Stimulated activated CD8-positive, alpha-beta memory T cell treated with anti-CD3 and anti-CD28 coated beads, Interleukin-15, amount 100 ng/mL, for 48 hours (primary cell): Measurements from ENCODE around the gene HIVEP1.

Experiments
- DNase-seq, 2 donors: peaks; one replicate each; pipeline ENCODE4 v3.0.0-alpha.2; 2020; ENCODE audit warnings: low read depth in 2 of 2

HIVEP1 gene

DNA sequence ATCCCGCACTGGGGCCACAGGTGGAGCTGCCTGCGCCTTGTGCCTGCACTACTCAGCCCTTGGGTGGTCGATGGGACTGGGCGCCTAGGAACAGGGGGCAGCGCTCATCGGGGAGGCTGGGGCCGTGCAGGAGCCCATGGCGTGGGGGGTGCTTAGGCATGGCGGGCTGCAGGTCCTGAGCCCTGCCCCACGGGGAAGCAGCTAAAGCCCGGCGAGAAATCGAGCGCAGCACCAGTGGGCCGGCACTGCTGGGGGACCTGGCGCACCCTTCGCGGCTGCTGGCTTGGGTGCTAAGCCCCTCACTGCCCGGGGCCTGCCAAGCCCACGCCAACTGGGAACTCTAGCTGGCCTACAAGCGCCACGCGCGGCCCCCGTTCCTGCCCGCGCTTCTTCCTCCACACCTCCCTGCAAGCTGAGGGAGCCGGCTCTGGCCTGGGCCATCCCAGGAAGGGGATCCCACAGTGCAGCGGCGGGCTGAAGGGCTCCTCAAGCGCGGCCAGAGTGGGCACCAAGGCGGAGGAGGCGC, 5.8 kb downstream of the HIVEP1 start:
- DNase-seq, result no peak

DNA sequence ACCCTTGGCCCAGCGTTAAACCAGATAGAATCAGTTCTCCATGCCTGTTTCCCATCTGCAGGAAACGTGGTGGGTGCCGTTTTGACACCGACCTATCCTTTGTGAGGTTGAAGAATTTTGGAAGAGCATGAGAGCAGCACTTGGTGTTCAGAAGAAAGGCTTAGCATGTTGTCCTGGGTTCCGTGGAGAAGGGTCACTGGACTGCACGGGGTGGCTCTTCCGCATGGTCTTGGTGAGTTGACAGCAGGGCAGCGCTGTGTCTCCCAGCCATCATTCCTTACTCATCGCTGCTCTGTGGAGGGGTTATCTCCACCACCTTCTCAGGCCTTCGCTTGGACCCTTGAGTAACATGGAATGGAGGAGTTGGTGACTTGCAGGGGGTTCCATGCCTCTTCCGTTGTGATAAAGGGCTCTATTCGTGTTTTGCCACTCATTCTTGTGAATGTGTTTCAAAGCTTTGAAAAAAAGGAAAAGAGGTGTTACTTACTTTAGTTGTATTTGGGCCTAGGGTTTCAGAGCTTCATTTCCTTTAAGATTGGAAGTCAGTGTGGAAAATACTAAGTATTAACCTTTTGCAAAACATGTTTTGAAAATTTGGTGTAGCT, 8.2 kb downstream of the HIVEP1 start:
- DNase-seq, result no peak

DNA sequence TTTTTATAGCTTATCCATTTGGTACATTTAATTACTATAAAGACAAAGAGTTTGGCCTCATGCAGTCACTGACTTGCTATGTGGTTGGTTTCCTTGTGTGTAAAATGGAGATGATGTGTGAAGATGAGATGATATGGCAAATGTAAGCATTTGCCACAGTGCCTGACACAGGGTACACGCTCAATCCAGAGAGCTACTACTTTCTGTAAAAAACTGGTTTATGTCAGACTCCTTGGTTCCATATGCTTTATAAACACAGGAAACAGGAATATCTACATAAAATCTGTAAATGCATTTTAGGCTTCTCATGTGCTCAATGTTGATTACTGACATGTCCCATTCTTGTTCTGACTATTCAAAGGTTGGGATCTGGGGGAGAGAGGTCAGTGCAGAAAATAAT, 10.4 kb downstream of the HIVEP1 start:
- DNase-seq, result no peak

DNA sequence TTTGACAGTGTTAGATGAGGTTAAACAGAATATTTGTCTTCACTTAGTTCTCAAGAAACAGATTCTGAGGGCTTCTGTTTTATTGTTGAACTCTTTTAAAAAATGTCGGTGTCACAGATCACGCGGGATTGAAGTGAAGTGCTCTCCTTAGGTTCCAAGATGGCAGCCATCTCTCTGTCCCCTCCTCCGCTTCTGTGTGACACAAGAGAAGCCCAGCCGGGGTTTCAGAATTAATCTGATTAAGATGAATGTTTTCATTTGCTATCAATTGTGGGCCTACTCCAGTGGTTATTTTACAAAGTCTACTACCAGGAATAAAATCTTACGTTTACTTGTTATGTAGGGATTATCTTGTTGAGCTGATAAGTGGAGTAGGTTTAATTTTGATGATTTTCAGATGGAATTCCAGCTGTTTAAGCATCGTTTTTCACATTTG, 10.9 kb downstream of the HIVEP1 start:
- no peak for DNase-seq

DNA sequence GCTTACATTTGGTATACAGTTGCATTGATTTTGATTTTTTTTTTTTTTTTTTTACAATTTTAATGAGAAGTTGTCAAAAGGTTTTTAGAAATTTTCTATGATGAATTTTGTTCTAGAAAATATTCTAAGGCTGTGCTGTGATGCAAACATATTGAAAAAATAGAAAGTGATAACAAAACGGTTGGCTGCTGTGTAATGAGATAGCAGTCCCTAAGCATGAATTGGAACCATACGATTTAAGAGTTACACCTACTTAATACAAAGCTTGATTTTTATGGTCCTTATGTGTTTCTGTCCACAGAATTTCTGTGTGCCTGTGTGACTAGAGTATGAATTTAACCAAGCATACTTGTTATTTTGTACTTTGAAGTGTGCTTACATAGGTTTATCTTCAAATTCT, 12.1 kb downstream of the HIVEP1 start:
- no peak for DNase-seq

DNA sequence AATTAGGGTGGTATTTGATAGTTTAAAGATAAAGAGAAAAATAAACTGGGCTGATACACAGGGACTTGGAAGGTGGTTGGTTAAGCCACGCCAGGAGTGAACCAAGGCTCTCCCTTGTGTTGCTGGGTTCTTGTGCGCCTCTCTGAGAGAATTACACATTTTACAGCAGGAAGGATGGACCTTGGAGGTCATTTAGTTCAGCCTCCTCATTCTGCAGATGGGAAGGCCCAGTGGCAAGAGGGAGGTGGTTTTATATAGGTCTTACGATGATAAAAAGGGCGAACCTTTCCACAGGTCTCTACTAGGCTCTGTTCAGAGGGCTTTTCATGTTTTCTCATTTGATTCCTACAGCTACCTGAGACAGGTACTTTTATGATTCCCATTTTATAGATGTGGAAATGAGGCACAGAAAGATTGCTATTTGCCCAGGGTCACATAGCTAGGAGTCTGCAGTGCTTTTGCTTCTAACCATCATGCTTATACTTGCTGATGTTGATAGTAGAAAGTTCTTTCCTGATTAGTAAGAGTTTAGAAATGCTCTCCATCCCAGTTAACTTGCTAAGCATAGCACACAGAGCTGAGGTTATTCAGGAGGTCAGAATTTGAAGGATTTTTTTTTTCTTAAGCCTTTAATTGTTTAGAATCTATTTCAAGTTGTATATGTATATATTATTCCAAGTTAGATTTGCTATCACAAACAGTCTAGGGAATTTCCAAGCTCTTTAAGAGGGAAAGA, 12.8 kb downstream of the HIVEP1 start:
- DNase-seq, result no peak

DNA sequence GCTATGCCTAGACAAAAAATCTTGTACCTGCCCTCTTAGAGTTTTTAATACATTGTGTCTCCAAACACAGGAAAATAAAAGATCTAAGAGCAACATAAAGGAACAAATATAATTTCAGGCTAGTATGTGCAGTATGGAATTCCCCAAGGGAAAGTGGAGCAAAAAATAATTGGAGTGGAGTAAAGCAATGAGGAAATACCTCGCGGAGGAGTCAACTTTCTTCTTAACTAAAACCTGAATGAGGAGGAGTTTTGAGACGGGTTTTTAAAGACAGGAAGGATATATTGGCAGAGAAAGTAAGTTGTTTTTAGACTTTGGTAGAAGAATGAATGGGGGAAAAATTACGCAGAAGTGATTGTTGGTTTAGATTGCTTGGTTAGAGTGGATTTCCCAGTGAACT, 14.0 kb downstream of the HIVEP1 start:
- no peak for DNase-seq

DNA sequence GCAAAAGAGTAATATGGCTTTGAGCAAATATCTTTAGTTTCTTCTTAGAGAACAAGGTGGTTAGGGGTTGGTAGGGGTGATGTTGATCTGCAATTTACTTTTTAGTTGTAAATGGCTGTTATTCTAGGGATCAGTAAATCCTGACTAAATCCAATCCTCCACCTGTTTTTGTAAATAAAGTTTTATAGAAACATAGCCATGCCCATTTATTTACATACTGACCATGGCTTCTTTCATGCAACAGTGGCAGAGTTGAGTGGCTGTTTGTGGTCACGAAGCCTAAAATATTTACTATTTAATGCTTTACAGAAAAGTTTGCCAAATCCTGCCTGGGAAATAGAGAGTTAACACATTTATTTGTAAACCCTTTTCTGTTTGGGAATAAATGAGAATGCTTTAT, 14.7 kb downstream of the HIVEP1 start:
- DNase-seq, result no peak

DNA sequence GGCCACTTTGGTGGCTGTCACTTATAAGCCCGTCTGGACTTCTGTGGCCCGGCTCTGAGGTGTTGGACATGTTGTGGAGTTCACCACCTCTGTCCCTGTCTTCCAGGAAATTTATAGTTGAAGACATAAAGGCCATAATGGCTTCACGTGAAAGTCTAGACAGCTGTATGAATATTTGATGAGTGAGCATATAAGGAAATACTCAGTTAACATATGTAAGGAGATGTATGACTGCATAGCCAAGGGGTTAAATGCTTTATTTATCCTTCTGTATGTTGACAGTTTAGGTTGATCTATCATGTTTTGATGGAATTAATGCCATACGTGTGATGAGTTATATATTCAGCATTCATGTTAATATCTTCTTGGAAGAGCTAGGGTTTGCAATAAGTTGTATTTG, 16.1 kb downstream of the HIVEP1 start:
- no peak for DNase-seq

DNA sequence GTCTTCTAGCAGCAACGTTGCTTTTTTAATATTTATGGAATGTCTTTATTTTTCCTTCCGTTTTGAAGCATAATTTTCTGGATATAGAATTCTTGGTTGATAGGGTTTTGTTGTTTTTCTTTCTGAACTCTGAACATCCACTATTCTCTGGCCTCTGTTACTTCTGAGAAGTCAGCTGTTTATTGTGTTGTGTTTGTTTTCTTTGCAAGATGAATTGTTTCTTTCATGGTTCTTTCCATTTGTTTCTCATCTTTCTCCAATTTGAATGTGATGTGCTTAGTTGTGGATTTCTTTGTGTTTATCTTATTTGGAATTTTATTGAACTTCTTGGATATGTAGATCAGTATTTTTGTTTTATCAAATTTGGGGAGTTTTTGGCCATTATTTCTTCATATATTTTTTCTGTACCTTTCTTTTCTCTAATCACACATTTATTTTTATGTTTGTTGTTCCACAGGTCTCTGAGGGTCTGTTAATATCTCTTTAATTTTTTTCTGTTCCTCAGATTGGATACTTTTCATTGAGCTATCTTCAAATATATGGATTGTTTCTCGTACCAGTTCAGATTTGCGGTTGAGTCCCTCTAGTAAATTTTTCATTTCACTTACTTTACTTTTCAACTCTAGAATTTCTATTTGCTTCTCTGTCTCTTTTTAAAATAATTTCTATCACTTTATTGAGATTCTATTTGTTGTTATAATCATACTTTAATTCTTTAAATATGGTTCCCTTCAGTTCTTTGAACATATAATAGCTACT, 18.0 kb downstream of the HIVEP1 start:
- DNase-seq, result no peak

DNA sequence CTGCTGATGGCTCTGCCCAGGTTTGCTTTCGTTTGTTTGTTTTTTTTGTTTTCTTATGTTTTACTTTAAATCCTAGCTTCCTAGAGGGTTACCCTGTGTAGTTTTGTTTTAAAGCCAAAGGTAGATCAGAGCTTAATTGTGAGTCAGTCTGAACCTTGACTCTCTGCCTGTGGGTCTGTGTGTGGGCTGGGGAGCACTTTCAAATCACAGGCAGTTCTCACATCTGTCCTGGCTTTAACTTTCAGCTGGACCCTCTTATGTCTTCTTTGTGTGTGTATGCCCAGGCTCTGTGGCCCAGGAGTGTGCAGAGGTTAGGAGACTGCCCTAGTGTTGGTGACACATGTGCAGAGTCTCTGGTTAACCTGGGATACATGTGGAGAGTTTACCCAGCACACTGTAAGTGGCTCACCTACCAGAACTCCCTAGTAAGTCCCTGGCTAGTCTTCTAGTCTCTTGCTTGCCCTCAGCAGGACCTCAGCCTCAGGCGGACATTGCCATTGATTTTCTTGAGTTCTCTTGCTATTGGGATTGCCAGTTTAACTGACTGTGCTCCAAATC, 19.0 kb downstream of the HIVEP1 start:
- DNase-seq, result no peak

DNA sequence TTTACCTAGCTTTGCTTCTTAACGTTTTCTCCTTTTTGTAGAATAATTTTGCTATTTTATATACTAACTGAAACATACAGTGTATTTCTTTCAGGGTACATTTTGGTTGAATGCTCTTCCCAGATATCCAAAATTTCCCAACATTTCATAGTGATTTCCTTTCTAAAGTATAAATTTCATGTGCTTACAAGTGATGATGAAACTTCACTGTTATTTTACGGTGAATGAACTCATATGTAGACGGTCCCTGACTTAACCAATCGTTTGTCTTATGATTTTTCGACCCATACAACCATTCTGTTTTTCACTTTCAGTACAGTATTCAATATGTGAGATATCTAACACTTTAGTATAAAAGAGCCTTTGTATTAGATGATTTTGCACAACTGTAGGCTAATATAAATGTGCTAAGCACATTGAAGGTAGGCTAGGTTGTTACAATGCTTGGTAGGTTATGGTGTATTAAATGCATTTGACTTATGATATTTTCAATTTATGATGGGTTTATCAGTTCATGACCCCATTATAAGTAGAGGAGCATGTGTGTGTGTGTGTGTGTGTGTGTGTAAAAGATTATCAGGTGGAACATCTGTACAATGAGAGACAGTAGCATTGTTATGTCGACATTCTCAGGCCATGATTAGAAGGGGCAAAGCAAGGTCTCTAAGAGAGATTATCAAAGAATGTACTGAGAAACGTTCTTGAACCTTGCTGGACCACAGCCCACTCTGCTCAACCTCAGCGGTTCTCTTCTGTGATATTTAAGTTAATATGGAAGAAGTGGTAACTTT, 20.9 kb downstream of the HIVEP1 start:
- DNase-seq, result no peak

DNA sequence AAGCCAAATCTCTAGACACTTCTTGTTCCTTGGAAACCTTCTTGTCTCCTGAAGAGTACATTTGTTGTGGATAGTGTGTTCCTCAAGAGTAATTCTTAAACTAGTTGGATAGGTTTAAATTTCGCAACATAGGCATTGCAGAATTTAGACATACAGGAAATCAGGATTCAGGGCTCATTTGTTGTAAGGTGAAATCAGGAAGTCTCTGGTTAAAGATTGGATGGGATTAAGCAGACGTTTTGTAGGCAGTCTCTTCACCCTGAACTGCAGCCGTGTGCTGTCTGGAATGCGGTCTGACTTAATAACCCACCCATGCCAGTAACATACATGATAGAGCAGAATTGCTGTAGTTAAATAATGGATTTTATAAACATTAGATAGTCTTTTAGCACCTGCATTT, 21.7 kb downstream of the HIVEP1 start:
- no peak for DNase-seq

DNA sequence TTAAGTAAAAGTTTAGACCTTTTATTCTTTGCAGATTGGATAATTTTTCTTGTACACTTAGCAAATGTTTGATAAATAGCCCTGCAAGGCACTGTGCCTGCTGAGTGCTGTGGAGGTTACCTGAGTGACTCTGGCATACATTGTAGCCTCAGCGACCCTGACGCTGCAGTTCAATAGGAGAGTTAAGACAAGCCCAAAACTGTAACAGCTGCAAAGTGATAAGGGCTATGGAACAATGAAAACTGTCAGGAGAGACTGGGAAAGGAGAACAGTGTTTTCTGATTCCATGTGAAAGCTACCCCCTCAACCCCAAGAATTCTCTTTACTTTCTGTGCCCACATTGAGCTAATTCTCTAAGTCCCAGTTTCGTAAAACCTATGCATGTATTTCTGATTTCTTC, 22.2 kb downstream of the HIVEP1 start:
- DNase-seq, result no peak

DNA sequence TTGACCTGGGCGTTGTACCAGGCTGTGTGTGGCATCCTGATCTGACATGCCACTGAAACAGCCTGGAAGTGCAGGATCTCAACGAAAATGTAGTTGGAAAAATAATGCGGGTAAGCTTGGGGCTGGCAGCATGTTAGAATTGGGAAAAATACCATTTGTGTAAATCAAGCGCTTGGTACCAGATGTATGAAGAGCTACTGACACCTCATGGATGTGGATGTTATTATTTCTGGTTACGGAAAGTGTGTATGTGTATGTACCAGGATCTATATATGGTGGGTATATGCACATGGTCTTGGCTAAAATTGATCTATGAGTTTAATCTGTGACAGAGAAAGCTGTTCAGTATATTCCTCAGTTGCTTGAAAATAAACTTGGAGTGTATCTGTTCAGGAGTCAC, 22.7 kb downstream of the HIVEP1 start:
- DNase-seq, result no peak

DNA sequence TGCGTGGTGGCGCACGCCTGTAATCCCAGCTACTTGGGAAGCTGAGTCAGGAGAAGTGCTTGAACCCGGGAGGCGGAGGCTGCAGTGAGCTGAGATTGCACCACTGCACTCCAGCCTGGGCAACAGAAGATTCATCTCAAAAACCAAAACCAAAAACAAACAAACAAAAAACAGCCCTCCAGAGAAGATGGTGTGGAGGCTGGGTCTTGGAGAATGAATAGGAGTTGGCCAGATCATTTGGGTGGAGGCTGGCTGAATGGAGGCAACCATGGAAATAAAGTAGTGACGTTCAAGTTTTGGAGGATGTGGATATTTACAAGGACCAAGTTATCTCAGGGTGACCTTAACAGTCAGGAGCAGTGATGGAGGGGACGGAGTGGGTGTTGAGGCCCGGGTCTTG, 24.7 kb downstream of the HIVEP1 start:
- DNase-seq, result no peak

DNA sequence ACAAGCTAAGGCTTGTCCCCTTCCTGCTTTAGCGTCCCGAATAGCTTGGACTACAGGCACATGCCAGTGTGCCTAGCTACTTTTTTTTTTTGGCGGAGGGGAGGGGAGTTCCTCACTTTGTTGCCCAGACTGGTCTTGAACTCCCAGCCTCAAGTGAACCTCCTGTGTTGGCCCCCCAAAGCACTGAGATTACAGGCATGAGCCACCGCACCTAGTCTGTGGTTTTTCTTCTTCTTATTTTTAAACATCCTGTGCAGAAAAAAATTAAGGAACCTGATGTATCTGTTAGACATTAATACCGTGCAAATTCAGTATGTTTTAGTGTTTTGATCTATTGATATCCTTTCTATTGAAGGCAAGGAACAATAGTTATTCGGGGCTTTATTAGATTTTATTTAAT, 25.7 kb downstream of the HIVEP1 start:
- no peak for DNase-seq

DNA sequence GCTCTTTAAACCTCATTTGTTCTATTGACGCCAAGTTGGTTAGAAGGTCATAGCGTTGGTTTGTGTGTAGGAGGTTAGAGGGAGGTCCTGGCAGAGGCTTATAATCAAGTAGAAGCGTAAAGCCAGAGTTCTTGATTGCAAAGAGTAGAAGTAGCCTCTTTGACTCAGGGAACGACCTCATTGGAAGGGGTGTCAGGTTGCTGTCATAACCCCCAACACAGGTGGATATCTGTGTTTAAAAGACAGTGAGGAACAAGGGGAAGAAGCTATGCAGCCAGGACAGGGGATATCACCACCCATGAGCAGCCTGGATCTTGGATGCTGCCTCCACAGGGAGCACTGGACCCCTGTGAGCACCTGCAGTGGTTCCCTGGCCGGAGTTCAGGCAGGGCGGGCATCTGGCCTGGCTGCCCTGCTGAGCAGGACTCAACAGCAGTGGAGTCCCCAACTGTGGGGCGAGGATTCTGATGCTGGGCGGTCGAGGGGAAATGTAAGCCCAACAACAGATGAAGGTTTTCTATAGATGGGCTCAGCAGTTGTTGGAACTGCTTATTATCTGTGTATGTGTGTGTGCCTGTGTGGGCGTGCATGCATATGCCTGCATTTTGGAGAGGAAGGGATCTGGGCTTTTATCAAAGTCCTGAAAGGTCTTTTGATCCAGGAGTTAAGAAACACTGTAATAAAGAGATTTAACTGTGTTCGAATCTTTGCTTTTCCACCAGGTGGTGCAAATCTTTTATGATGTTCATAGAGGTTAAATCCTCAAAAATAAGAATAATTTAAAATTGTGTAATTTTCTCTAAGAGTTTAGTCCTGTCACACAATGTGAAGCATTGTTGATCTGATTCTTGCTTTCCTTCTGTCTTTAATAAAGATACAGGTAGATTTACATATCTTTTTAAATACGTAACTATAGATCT, 27.7 kb downstream of the HIVEP1 start:
- no peak for DNase-seq

DNA sequence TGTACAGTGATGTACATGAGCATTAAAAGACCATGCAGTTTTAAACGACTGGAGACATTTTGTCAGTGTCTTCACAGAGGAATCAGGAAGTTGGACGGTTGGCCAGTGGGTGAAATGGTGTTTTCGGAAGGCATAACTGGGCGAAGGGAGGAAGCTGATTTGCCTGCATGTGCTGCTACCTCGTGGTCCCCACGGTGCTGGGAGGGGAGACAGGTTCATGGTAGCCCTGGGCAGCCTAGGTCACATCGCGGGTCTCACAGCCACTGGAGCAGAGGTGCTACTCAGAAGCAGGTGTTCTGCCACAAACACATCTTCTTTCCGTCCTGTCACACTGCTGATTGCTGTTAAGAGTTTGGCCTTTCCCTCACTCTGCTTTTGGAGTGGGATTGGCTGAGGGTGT, 35.2 kb downstream of the HIVEP1 start:
- no peak for DNase-seq

DNA sequence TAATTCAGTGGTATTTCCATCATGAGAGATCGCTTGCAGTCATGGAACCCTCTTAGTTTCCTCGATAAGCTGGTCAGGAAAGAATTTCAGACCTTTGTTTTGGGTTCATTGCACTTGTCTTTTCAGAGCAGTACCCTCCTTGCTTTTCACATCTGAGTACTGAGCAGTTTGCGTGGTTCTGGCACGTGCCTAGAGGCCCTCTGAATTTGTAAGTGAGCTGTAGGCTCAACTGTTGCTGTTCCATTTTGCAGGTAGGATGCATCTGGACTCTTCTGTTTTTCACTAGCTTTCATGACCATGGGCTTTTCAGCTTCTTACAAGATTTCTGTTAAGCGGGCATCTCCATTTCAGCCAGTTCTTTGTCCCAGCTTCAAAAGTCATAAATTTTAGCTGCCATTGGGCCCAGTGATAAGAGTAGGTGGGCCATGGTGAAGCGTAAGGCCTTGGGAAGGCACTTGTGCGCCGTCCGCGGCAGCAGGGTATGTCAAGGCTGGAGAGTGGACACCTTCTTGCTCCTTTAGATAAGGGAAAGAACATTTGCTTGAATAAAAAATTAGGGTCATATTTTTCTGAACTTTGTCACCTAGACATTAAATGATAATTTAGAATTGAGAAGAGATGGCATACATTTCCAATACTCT, 35.8 kb downstream of the HIVEP1 start:
- no peak for DNase-seq
